Smooth muscle cell (in vitro differentiated cells): ENCODE measurements around the gene SPSB1. TPM values are rescaled to one million over a fixed set of nuclear protein-coding genes. Genes with fewer than 3 reads are reported as not detected.

Source experiments
- DNase-seq: peaks from one replicate; lab custom pipeline; 2025; ENCODE audit not compliant: unreplicated experiment; lab: John Stamatoyannopoulos, UW
- H2AFZ ChIP-seq: fragments of 200-600 bp; sonication (generic); 2 replicates; pipeline ENCODE4 v1.6.0; 2016; ENCODE audit warnings: antibody characterized with exemption, low read depth, mild to moderate bottlenecking
- H3F3A ChIP-seq: fragments of 200-600 bp; sonication (generic); 2 replicates; pipeline ENCODE4 v1.6.0; 2017; ENCODE audit warnings: antibody characterized with exemption, low read depth
- H3K27ac ChIP-seq: fragments of 200-600 bp; sonication (generic); 2 replicates; pipeline ENCODE4 v1.5.1; 2016; ENCODE audit warnings: low read depth, mild to moderate bottlenecking
- H3K27me3 ChIP-seq: fragments of 200-600 bp; sonication (generic); 2 replicates; pipeline ENCODE4 v1.6.1; 2016; ENCODE audit warnings: low read depth, mild to moderate bottlenecking
- H3K36me3 ChIP-seq: fragments of 200-600 bp; sonication (generic); 2 replicates; pipeline ENCODE4 v1.5.1; 2016; ENCODE audit warnings: low read depth
- H3K4me1 ChIP-seq: fragments of 200-600 bp; sonication (generic); 2 replicates; pipeline ENCODE4 v1.5.1; 2016; ENCODE audit warnings: low read depth
- H3K4me2 ChIP-seq: fragments of 200-600 bp; sonication (generic); 2 replicates; pipeline ENCODE4 v1.6.0; 2016; ENCODE audit warnings: mild to moderate bottlenecking
- H3K4me3 ChIP-seq: fragments of 200-600 bp; sonication (generic); 2 replicates; pipeline ENCODE4 v1.5.1; 2016; ENCODE audit warnings: mild to moderate bottlenecking
- H3K79me2 ChIP-seq: fragments of 200-600 bp; sonication (generic); 2 replicates; pipeline ENCODE4 v1.6.0; 2016; ENCODE audit warnings: low read depth, mild to moderate bottlenecking
- H3K9ac ChIP-seq: fragments of 200-600 bp; sonication (generic); 2 replicates; pipeline ENCODE4 v1.6.0; 2016; ENCODE audit warnings: low read depth
- H3K9me3 ChIP-seq: fragments of 200-600 bp; sonication (generic); replicated peaks from 2 replicates; pipeline ENCODE4 v1.5.1; 2016; ENCODE audit warnings: low read depth
- H4K20me1 ChIP-seq: fragments of 200-600 bp; sonication (generic); 2 replicates; pipeline ENCODE4 v1.6.0; 2016; ENCODE audit warnings: low read depth
- CTCF ChIP-seq: fragments of 200-600 bp; sonication (generic); IDR thresholded peaks from 2 replicates; pipeline ENCODE4 v1.5.1; 2017; ENCODE audit warnings: borderline replicate concordance, mild to moderate bottlenecking, antibody characterized with exemption; ENCODE audit not compliant: insufficient read depth, poor library complexity, severe bottlenecking
- WGBS: methylation state at CpG from one replicate; pipeline ENCODE4 v1.1.7; 2016; ENCODE audit warnings: low lambda C conversion rate; 5-methylcytosine and 5-hydroxymethylcytosine counted together
- polyA plus RNA-seq: library from polyadenylated mRNA; unstranded; fragments of >200 nt; fragmentation: Nextera tagmentation; extraction: Ambion mirVana; gene quantifications from 2 replicates; pipeline ENCODE4 v1.2.1, GENCODE V29; 2016
- total RNA-seq: library from RNA; depleted of rRNA; stranded (reverse); fragments of >200 nt; gene quantifications from 2 replicates; pipeline ENCODE4 v1.2.3, GENCODE V29; 2014

SPSB1 gene
- total and polyA plus RNA-seq, 2 experiments from 2014 or later = 27.6 to 37.0 TPM

GRCh38 chr1:9289090-9289534, 3.6 kb upstream of the SPSB1 start:
- Histone ChIP-seq H3K36me3 (no peaks in the 10 kb centered on the region), H3K9ac (no peak overlapping the region), H3K79me2 (peaks cover 9% of the 10 kb centered on the region), H3K4me2 (no peak overlapping the region), H2AFZ (no peak overlapping the region), H3K4me3 (no peak overlapping the region), H3K4me1 (peaks cover 4% of the 10 kb centered on the region), H3K27ac (no peak overlapping the region), H3F3A (peaks cover 22% of the 10 kb centered on the region), H3K27me3 (no peaks in the 10 kb centered on the region), H4K20me1 (peaks cover 8% of the 10 kb centered on the region), H3K9me3 (no peaks in the 10 kb centered on the region)
- DNase-seq = no peak
- 49% methylated on average over 6 of the region's 6 CpGs for WGBS
- TF ChIP-seq CTCF = peak; percentile 98

GRCh38 chr1:9289711-9290485, 2.8 kb upstream of the SPSB1 start:
- H3K4me1 ChIP-seq = peaks cover 4% of the 10 kb centered on the region
- H3K9ac ChIP-seq = no peak overlapping the region
- no peak for DNase-seq
- no peak overlapping the region for H3K4me2 ChIP-seq
- no peak overlapping the region for H2AFZ ChIP-seq
- no peak for TF ChIP-seq CTCF
- H3K36me3 ChIP-seq = no peaks in the 10 kb centered on the region
- H3K4me3 ChIP-seq = no peak overlapping the region
- H3K27ac ChIP-seq = peak overlapping the region; percentile 46
- H4K20me1 ChIP-seq = peaks cover 16% of the 10 kb centered on the region
- 13% methylated on average over 5 of the region's 5 CpGs for WGBS
- peaks cover 17% of the 10 kb centered on the region for H3K79me2 ChIP-seq
- peaks cover 30% of the 10 kb centered on the region for H3F3A ChIP-seq
- no peaks in the 10 kb centered on the region for H3K27me3 ChIP-seq
- H3K9me3 ChIP-seq = no peaks in the 10 kb centered on the region

GRCh38 chr1:9291914-9292360, 757 bp upstream of the SPSB1 start:
- Histone ChIP-seq H3K79me2 (peaks cover 37% of the 10 kb centered on the region), H3K4me1 (peaks cover 7% of the 10 kb centered on the region), H3K9ac (peak overlapping the region; percentile 47), H3K36me3 (no peaks in the 10 kb centered on the region), H2AFZ (peak overlapping the region; percentile 79), H3K27ac (peak overlapping the region; percentile 45), H3F3A (peaks cover 40% of the 10 kb centered on the region), H3K9me3 (no peaks in the 10 kb centered on the region), H4K20me1 (peaks cover 36% of the 10 kb centered on the region), H3K27me3 (no peaks in the 10 kb centered on the region), H3K4me3 (peak overlapping the region; percentile 99), H3K4me2 (peak overlapping the region; percentile 96)
- 4% methylated on average over 13 of the region's 13 CpGs for WGBS
- no peak for TF ChIP-seq CTCF
- DNase-seq = peak; percentile 40

- H3K4me2 ChIP-seq = peak overlapping the region; percentile 97
- H3K4me3 ChIP-seq = peak overlapping the region; percentile 99
- H3K79me2 ChIP-seq = peaks cover 50% of the 10 kb centered on the region
- H3K4me1 ChIP-seq = peaks cover 11% of the 10 kb centered on the region
- peak overlapping the region; percentile 82 for H3K27ac ChIP-seq
- no peak for DNase-seq
- H3K36me3 ChIP-seq = no peaks in the 10 kb centered on the region
- peaks cover 44% of the 10 kb centered on the region for H3F3A ChIP-seq
- no peaks in the 10 kb centered on the region for H3K27me3 ChIP-seq
- TF ChIP-seq CTCF = no peak
- H2AFZ ChIP-seq = no peak overlapping the region
- H4K20me1 ChIP-seq = peaks cover 48% of the 10 kb centered on the region
- WGBS = no CpG with 5 or more reads among the region's 43 CpGs
- H3K9me3 ChIP-seq = no peaks in the 10 kb centered on the region
- peak overlapping the region; percentile 91 for H3K9ac ChIP-seq
These were observed 493 bp downstream of the SPSB1 start for GRCh38 chr1:9293241-9293532.
